Measurements from ENCODE around the gene RAPGEF4. TPM values are rescaled to one million over a fixed set of nuclear protein-coding genes. Genes with fewer than 3 reads are reported as not detected.
"Not testable (repeated sequence)": the region's sequence is repeated elsewhere in the genome, so short reads cannot be mapped to it uniquely, and the experiment has no call there.

RAPGEF4 gene
- polyA plus RNA-seq, 1 donor = 2.5 TPM

GRCh38 chr2:173076581-173077345 lies 341.1 kb downstream of the RAPGEF4 start:
- peak; percentile 75 for DNase-seq

GRCh38 chr2:173077506-173078177 lies 342.0 kb downstream of the RAPGEF4 start:
- no peak for DNase-seq

GRCh38 chr2:173079141-173079540 lies 343.5 kb downstream of the RAPGEF4 start:
- DNase-seq = no peak

- no peak for DNase-seq
Measured at GRCh38 chr2:173079973-173080860, 344.6 kb downstream of the RAPGEF4 start.

- no peak for DNase-seq
Measured at GRCh38 chr2:173086518-173087213, 351.0 kb downstream of the RAPGEF4 start.

GRCh38 chr2:173087214-173087581 lies 351.6 kb downstream of the RAPGEF4 start:
- no peak for DNase-seq

- DNase-seq = no peak
Measured at GRCh38 chr2:173087793-173088496, 352.3 kb downstream of the RAPGEF4 start.

- peak; percentile 53 for DNase-seq
Measured at GRCh38 chr2:173090276-173090877, 354.7 kb downstream of the RAPGEF4 start.

- DNase-seq = peak; percentile 46
Measured at GRCh38 chr2:173090973-173091660, 355.5 kb downstream of the RAPGEF4 start.

GRCh38 chr2:173091910-173092309 lies 356.3 kb downstream of the RAPGEF4 start:
- no peak for DNase-seq

- no peak for DNase-seq
Measured at GRCh38 chr2:173092844-173093402, 357.3 kb downstream of the RAPGEF4 start.

- DNase-seq = not testable (repeated sequence)
Measured at GRCh38 chr2:173093617-173094016, 358.0 kb downstream of the RAPGEF4 start.

GRCh38 chr2:173094731-173095130 lies 359.1 kb downstream of the RAPGEF4 start:
- DNase-seq = no peak

- DNase-seq = no peak
Measured at GRCh38 chr2:173095356-173095755, 359.7 kb downstream of the RAPGEF4 start.

- no peak for DNase-seq
Measured at GRCh38 chr2:173099271-173099670, 363.6 kb downstream of the RAPGEF4 start.

GRCh38 chr2:173099804-173100203 lies 364.2 kb downstream of the RAPGEF4 start:
- DNase-seq = no peak

- DNase-seq = no peak
Measured at GRCh38 chr2:173101687-173102086, 366.0 kb downstream of the RAPGEF4 start.

Measured in hindlimb muscle (tissue), 1 donor.